ENCODE results near the gene HYAL1. TPM values are rescaled to one million over a fixed set of nuclear protein-coding genes. Genes with fewer than 3 reads are reported as not detected.
"Not testable (repeated sequence)": the region's sequence is repeated elsewhere in the genome, so short reads cannot be mapped to it uniquely, and the experiment has no call there.

Gene HYAL1
- total RNA-seq, 2 donors from 2014 or later: 0.25 to 0.26 TPM

DNA sequence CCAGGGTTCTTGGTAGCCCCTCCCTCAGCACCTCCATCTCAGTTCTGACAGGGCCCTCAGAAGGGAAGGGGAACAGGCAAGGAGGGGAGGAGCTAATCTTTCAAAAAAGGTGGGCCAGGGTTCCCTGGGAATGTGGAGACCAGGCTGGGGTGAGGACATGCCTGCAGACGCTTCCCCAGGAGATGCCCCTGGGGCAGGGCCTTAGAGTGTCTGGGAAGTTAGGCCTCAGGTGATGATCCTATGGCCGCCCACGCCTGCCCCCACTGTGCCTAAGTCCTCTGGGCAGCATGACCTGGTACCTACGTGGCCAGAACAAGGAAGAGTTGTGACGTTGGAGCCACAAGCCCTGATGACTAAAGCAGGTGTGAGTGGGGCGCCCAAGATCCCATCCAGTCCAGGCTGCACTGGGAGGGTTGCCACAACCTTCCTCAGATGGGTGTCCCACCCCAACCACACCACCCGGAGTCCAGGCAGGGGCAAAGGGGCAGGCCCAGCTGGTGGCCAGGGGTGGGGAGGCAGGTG, 38.3 kb downstream of the HYAL1 start:
- ATAC-seq (no peak), DNase-seq (ENCODE audit: low spot score) (no peak)
- no peak overlapping the region for H3K4me3 Mint-ChIP-seq
- no peak overlapping the region for H3K27ac Mint-ChIP-seq
- H3K4me1 Mint-ChIP-seq (ENCODE audit: low read depth in 2 of 2): peaks cover 0 to 2% of the 10 kb centered on the region in 2 donors
- H3K27me3 Mint-ChIP-seq: peaks cover 0 to 2% of the 10 kb centered on the region in 2 donors
- no peaks in the 10 kb centered on the region for H3K36me3 Mint-ChIP-seq
- no peaks in the 10 kb centered on the region for H3K9me3 Mint-ChIP-seq

DNA sequence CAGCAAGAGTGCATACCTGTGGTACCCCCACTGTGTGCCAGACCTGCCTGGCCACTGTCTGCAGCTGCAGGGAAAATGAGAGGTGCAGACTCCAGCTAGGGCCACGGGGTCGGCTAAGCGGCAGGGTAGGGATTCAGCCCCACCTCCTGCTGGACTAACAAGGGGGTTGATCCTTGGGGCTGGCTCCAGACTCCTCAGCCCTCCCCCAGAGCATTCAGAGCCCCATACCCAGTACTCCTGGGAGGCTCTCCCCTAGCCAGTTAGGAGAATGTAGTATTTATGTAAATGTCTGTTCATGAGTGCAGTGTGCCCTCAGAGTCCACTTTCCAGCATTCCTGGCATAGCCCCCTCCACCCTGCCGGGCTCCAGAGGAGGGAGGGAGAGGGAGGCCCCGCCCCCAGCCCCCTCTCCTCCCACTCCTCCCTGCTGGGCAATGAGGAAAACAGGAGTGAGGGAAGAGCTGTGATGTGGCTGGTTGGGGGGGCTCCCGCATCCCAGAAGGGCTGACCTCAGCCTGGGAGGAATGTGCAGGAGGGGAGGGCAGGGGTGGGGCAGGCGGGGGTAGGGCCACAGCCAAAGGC, 38.9 kb downstream of the HYAL1 start:
- H3K36me3 Mint-ChIP-seq: no peaks in the 10 kb centered on the region
- no peak overlapping the region for H3K4me3 Mint-ChIP-seq
- H3K27ac Mint-ChIP-seq: no peak overlapping the region
- DNase-seq (ENCODE audit: low spot score) (no peak), ATAC-seq (no peak)
- no peaks in the 10 kb centered on the region for H3K9me3 Mint-ChIP-seq
- H3K4me1 Mint-ChIP-seq (ENCODE audit: low read depth in 2 of 2): peaks cover 4 to 6% of the 10 kb centered on the region in 2 donors
- H3K27me3 Mint-ChIP-seq: peaks cover 0 to 2% of the 10 kb centered on the region in 2 donors

DNA sequence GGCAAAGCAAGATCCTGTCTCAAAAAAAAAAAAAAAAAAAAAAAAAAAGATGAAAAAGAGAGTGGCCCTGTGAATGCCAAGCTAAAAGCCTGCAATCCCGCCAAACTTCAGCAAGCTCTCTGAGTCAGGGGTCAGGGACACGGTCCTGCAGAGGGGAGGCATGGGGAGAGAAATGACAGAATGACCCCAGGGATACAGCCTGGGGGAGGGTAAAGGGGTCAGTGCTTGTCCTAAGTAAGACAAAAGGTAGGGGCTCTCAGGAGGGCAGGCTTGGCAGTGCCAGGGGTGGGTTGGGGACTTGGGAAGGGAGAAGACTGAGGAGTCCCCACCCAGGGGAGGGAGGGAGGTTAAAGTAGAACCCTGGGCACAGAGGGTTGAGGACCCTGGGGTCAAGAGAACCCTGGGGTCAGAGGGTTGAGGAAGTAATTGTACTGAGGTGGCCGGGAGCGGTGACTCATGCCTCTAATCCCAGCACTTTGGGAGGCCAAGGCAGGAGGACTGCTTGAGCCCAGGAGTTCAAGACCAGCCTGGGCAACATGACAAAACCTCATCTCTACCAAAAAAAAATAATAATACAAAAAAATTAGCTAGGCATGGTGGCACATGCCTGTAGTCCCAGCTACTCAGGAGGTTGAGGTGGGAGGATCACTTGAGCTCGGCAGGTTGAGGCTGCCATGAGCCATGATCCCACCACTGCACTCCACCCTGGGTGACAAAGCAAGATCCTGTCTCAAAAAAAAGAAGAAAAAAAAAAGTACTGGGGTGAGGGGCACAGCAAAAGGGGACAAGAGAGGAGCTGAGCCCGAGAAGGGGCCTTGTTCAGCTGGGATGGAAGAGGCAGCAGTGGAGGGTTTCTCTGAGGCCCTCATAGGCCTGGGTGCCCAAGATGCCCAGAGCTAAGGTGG, 39.6 kb downstream of the HYAL1 start:
- H3K27ac Mint-ChIP-seq: no peak overlapping the region
- DNase-seq (ENCODE audit: low spot score): no peak
- ATAC-seq: no peak
- H3K27me3 Mint-ChIP-seq: peaks cover 0 to 2% of the 10 kb centered on the region in 2 donors
- H3K4me1 Mint-ChIP-seq (ENCODE audit: low read depth in 2 of 2): peaks cover 4 to 6% of the 10 kb centered on the region in 2 donors
- H3K4me3 Mint-ChIP-seq: no peak overlapping the region
- H3K36me3 Mint-ChIP-seq: no peaks in the 10 kb centered on the region
- H3K9me3 Mint-ChIP-seq: no peaks in the 10 kb centered on the region

DNA sequence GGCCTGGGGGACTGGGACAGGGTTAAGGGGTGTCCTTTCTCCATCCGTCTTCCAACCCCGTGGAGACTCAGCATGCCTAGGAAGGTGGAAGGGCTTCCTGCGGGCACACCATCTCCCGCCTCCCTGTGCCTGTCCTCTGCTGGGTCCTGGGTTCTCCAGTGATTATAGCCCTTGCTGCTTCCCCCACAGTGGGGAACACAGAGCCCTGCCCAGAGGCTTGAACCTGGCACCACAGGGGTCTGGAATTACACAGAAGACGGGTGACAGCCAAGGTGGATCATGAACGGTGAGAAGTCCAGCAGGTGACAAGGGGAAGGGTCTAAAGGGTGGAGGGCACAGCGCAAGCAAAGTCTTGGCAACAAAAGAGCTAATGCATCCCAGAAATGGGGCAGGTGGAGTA, 40.6 kb downstream of the HYAL1 start:
- Mint-ChIP-seq H3K27me3 (peaks cover 0 to under 1% of the 10 kb centered on the region in 2 donors), H3K27ac (no peak overlapping the region), H3K4me3 (no peak overlapping the region), H3K4me1 (ENCODE audit: low read depth in 2 of 2) (peaks cover 4 to 6% of the 10 kb centered on the region in 2 donors), H3K36me3 (no peaks in the 10 kb centered on the region), H3K9me3 (no peaks in the 10 kb centered on the region)
- no peak for ATAC-seq
- DNase-seq (ENCODE audit: low spot score): no peak

DNA sequence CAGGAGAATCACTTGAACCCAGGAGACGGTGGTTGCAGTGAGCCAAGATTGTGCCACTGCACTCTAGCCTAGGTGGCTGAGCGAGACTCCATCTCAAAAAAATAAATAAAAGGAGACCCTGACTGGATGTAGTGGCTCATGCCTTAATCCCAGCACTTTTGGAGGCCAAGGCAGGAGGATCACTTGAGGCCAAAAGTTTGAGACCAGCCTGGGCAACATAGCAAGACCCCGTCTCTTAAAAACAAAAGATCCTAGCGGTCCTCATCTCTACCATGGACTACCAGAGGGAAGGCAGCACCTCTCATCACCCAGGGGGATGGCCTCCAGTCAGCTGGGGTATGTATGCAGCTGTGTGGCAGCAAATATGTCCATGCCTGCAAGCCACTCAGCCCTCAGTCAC, 41.2 kb downstream of the HYAL1 start:
- not testable (repeated sequence) for H3K36me3 Mint-ChIP-seq; H3K27me3 Mint-ChIP-seq; H3K27ac Mint-ChIP-seq; H3K9me3 Mint-ChIP-seq; H3K4me3 Mint-ChIP-seq; H3K4me1 Mint-ChIP-seq (ENCODE audit: low read depth in 2 of 2); DNase-seq (ENCODE audit: low spot score); ATAC-seq

DNA sequence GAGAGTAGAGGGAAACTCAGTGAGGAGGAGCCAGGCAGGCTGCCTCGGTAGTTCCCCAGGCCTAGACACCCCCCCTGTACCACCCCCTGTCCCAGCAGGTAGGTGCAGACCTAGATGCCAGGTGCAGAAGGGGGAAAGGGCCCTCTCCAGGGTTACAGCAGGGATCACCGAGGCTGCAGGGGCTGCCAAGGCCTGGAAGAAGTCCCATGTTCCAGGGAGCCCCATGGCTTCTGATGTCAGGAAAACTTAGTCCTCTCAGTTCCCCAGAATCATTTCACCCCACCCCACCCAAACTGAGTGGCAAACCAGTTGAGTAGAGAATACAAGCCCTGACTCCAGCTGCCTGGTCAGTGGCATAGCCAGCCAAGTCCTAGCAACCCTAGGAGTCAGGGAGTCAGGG, 41.9 kb downstream of the HYAL1 start:
- H3K4me1 Mint-ChIP-seq (ENCODE audit: low read depth in 2 of 2): peaks cover 4 to 10% of the 10 kb centered on the region in 2 donors
- no peak overlapping the region for H3K4me3 Mint-ChIP-seq

DNA sequence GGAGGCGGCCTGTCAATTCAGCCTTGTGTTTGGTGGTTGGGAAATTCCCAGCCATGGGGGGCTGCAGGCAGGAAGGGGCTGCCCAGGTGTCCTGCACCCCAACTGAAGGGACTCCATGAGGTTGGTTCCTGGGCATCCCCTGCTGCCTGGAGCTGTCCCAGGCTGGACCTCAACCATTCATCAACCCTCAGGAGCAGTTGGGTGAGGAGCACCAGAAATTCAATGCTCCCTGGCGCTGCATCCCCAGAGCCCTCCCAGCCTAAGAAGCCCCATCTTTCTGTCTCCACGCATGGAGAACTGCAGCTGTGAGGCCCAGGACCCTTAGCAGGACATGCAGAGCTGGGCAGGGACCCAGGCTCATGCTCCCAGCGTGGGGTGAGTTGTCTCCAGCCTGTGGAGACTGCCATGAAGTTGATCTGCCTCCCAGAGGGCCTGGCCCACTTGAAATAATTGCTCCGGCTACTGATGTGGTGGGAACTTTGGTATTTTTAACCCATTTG, 42.4 kb downstream of the HYAL1 start:
- Mint-ChIP-seq H3K4me3 (no peak overlapping the region), H3K9me3 (no peaks in the 10 kb centered on the region), H3K36me3 (peaks cover 6% of the 10 kb centered on the region), H3K27me3 (no peaks in the 10 kb centered on the region), H3K27ac (no peak overlapping the region), H3K4me1 (ENCODE audit: low read depth in 2 of 2) (peaks cover 4 to 10% of the 10 kb centered on the region in 2 donors)
- ATAC-seq: no peak
- no peak for DNase-seq (ENCODE audit: low spot score)

More for the DNA sequence above, 41.9 kb downstream of the HYAL1 start:
- DNase-seq (ENCODE audit: low spot score) (no peak), ATAC-seq (no peak)
- no peak overlapping the region for H3K27ac Mint-ChIP-seq
- no peaks in the 10 kb centered on the region for H3K27me3 Mint-ChIP-seq
- peaks cover 6% of the 10 kb centered on the region for H3K36me3 Mint-ChIP-seq
- no peaks in the 10 kb centered on the region for H3K9me3 Mint-ChIP-seq

DNA sequence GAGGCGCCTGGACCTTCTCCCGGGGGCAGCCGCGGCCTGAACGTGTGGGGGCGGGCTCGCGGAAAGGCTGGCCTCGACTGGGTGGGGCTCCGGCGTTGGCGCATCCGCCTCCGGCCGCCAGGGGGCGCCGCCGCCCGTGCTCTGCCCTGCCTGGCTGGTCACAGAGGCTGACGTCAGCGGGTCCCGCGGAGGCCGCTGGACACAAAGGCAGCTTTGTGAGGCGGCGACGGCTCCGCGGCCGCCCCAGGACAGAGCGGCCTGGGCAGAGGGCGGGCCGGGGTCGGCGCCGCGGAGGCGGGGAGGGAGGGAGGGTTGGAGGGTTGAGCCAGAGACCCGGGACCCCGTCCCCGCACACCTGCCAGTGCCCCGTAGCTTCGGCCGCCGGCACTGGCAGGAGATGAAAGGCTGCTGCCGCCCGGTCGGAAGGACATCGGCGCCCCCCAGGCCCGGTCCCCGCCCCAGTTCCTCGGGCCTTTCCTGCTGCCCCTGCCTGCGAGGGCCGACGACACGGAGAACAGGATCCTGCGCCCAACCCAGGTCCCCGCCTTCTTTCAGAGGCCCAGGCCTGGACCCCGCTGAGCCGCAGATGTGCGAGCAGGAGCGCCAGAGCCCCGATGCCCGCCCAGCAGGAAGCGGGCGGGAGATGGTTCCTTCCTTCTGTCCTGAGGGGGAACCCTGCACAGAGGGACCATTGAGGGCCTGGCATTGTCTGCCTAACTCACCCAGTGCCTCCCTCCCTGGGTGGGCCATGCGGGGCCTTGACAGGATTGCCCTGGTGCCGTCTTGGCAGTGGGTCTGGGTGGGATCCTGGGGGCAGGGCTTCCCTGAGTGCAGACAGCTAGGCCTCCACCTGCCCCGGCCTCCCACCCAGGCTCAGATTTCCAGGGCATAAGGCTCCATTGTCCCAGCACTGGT, 43.1 kb downstream of the HYAL1 start:
- peak; percentile 96 to 97 for ATAC-seq
- Mint-ChIP-seq H3K36me3 (peaks cover 6% of the 10 kb centered on the region), H3K4me1 (ENCODE audit: low read depth in 2 of 2) (peaks cover 4 to 10% of the 10 kb centered on the region in 2 donors), H3K9me3 (no peaks in the 10 kb centered on the region), H3K27ac (peak overlapping the region; percentile 62 to 64), H3K27me3 (no peaks in the 10 kb centered on the region), H3K4me3 (peak overlapping the region; percentile 58)
- peak; percentile 92 for DNase-seq (ENCODE audit: low spot score)

DNA sequence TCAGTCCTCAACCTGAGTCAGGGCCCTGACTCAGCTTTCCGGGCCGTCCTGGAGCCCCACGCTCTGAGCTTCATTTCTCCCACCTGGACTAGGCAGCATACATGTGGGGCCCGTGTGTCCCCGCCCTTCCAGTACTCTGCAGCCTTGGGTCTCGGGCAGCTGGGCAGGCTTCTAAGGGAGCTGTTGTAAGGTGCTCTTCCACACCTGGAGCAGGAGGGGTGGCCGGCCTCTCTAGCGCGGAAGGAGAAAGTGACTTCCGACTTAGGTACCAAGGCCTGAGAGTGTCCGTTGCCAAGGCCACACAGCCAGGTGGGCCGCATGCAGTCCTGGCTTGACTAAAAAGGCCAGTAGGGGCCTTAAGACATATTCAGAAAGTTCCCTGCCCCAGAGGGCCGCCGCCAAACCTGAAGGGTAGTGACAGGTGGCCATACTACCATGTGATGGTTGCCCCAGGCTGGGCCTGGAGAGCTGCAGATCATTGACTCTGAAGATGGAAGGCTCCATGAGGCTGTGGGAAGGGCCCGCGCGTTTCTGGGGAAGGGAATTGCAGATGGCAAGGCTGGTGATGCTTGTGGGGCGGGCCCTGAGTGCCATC, 43.8 kb downstream of the HYAL1 start:
- peak overlapping the region; percentile 62 to 64 for H3K27ac Mint-ChIP-seq
- peaks cover 4 to 12% of the 10 kb centered on the region in 2 donors for H3K4me1 Mint-ChIP-seq (ENCODE audit: low read depth in 2 of 2)
- DNase-seq (ENCODE audit: low spot score) (no peak), ATAC-seq (peak; percentile 0 to 2)
- H3K36me3 Mint-ChIP-seq: peaks cover 6% of the 10 kb centered on the region
- H3K4me3 Mint-ChIP-seq: peak overlapping the region; percentile 58
- no peaks in the 10 kb centered on the region for H3K27me3 Mint-ChIP-seq
- H3K9me3 Mint-ChIP-seq: no peaks in the 10 kb centered on the region

DNA sequence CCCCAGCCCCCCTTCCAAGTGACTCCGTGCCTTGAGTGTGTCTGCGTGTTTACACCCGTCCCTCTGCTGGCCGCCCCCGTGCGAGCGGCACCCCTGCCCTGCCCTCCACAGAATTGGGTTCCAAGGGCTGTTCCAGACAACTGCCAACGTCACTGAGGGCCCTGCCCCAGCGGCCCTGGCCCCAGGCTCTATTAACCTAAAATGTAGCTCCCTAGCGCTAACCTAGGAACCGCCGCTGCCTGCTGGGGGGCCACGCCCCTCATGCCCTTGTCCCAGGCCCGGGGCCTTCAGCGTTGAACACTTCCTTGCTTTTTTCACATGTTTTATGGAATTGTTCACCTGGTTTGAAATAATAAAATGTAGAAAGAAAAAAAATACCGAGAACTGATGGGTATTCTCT, 44.4 kb downstream of the HYAL1 start:
- Mint-ChIP-seq H3K36me3 (peaks cover 6% of the 10 kb centered on the region), H3K27me3 (no peaks in the 10 kb centered on the region), H3K4me3 (no peak overlapping the region), H3K9me3 (no peaks in the 10 kb centered on the region), H3K4me1 (ENCODE audit: low read depth in 2 of 2) (peaks cover 4 to 13% of the 10 kb centered on the region in 2 donors), H3K27ac (no peak overlapping the region)
- ATAC-seq (no peak), DNase-seq (ENCODE audit: low spot score) (no peak)

DNA sequence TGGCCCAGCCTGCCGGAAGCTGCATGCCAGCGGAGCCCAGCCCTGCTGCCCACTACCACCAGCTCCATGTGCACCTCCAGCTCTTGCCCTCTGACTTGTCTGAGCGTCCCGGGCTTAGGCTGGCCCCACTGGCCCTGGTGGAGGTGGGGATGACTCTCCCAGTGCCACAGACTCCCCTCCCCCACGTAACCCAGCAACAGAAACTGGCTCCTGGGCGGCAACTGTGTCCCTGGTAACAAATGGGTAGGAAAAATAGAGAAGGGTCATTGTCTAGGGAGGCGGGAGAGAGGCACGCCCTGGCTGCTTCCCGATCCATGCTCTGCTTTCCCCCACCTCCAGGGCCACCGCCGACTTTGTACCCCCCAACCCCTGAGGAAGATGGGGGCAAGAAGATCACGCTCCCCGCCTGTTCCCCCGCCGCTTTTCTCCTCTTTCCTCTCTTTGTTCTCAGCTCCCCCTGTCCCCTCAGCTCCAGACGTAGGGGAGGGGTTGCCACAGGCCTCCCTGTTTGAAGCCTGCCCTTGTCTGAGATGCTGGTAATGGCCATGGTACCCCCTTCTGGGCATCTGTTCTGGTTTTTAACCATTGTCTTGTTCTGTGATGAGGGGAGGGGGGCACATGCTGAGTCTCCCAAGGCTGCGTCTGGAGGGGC, 45.2 kb downstream of the HYAL1 start:
- H3K9me3 Mint-ChIP-seq: no peaks in the 10 kb centered on the region
- no peaks in the 10 kb centered on the region for H3K27me3 Mint-ChIP-seq
- peaks cover 10 to 19% of the 10 kb centered on the region in 2 donors for H3K4me1 Mint-ChIP-seq (ENCODE audit: low read depth in 2 of 2)
- DNase-seq (ENCODE audit: low spot score) (no peak), ATAC-seq (no peak)
- H3K36me3 Mint-ChIP-seq: peaks cover 6% of the 10 kb centered on the region
- no peak overlapping the region for H3K4me3 Mint-ChIP-seq
- H3K27ac Mint-ChIP-seq: no peak overlapping the region

DNA sequence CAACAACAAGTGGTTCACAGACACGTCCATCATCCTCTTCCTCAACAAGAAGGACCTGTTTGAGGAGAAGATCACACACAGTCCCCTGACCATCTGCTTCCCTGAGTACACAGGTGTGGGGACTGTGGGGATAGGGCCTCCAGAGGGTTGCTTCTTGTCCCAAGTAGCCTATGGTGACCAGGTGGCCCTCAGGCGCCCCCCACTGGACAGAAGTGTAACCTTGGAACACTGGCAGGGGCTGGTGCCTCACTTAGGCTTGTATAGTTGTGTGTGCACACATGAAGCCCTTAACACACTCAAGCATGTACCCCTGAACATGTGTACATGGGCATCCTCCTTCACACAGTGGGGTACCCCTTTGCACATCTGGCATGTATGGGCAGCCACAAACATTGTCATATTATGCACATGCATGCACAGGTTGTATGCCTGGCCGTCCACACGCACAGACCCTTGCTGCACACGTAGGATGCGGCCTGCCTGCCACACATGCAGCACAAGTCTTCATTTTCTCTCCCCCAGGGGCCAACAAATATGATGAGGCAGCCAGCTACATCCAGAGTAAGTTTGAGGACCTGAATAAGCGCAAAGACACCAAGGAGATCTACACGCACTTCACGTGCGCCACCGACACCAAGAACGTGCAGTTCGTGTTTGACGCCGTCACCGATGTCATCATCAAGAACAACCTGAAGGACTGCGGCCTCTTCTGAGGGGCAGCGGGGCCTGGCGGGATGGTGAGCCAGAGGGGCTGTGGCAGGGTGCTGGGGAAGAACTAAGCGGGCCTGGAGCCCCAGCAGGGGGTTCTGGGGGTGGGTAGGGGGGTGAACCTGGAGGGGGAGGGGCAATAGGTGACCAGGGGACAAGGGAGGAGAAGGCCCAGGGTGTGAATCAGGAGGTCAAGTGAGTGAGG, 46.1 kb downstream of the HYAL1 start:
- ATAC-seq (no peak), DNase-seq (ENCODE audit: low spot score) (no peak)
- no peaks in the 10 kb centered on the region for H3K27me3 Mint-ChIP-seq

More for the DNA sequence above, 46.1 kb downstream of the HYAL1 start:
- no peak overlapping the region for H3K4me3 Mint-ChIP-seq
- H3K36me3 Mint-ChIP-seq: peaks cover 6% of the 10 kb centered on the region
- no peaks in the 10 kb centered on the region for H3K9me3 Mint-ChIP-seq
- H3K4me1 Mint-ChIP-seq (ENCODE audit: low read depth in 2 of 2): peaks cover 11 to 19% of the 10 kb centered on the region in 2 donors
- H3K27ac Mint-ChIP-seq: no peak overlapping the region
